ENCODE measurements around the gene ADGRL4.
"Not testable (repeated sequence)": the region's sequence is repeated elsewhere in the genome, so short reads cannot be mapped to it uniquely, and the experiment has no call there.

Gene ADGRL4

DNA sequence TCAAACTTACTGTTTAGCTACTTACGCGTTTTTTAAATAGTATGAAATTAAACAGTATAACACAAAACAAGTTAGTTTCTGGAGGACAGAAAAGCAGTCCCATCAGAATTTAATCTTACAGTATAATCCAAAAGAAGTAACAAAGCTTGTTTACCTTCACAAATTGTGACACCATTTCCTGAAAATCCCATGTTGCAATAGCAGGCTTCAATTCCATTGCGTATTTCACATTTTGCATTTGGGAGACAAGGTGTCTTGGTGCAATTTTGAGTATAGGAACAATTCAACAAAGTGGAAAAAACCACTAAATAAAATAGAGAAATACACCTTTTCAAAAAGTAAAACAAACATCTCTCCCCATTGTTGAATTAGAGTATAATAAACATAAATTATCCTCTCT is 1.6 kb downstream of the ADGRL4 start:
- DNase-seq (ENCODE audit: insufficient read length, low spot score) (no peak), FAIRE-seq (no peak)
- no peak for TF ChIP-seq CTCF (IDR thresholded peaks at IDR 0.05; ENCODE audit: insufficient read depth, missing control alignments)

DNA sequence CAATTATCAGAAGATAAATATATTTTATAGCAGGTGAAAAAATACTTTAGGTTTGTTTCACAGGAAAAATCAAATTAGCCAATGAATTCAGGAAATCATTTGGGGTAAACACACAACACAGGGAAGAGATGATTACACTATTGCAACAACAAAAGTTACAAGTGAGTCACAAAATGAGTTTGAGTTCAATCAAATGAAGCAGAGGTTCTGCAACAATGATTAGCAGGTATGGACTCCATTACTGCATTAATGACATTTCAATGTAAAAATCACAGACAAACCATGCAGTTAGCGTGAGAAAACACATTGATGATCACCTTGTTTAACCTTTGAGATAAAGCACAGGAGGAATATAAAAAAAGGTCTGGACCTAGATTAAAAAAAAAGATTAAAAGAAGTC is 9.7 kb downstream of the ADGRL4 start:
- DNase-seq (ENCODE audit: insufficient read length, low spot score) = no peak
- TF ChIP-seq CTCF (IDR thresholded peaks at IDR 0.05; ENCODE audit: insufficient read depth, missing control alignments) = no peak
- FAIRE-seq = no peak

- DNase-seq (ENCODE audit: insufficient read length, low spot score) = no peak
- no peak for TF ChIP-seq CTCF (IDR thresholded peaks at IDR 0.05; ENCODE audit: insufficient read depth, missing control alignments)
- FAIRE-seq = no peak
Measured at GRCh38 chr1:78987042-78987441, 19.5 kb downstream of the ADGRL4 start.

DNA sequence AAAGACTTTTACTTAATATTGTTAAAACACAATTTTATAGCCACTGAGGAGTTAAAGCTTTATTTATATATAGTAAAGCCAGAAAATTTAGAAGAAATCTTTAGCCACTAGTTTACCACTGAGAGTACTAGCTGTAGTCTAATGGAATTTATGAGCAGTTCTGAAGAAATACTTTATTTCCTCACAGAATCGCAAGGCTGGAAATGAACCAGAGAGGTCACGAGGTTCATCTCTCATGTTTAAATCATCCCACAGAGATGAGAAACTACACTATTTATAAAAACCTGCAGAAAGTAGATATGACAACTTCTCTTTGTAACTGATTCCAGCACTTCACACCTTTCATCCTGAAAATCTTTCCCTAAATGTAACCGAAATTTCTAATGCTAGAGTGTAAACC is 26.0 kb downstream of the ADGRL4 start:
- no peak for TF ChIP-seq CTCF (IDR thresholded peaks at IDR 0.05; ENCODE audit: insufficient read depth, missing control alignments)
- DNase-seq (ENCODE audit: insufficient read length, low spot score) (no peak), FAIRE-seq (no peak)

DNA sequence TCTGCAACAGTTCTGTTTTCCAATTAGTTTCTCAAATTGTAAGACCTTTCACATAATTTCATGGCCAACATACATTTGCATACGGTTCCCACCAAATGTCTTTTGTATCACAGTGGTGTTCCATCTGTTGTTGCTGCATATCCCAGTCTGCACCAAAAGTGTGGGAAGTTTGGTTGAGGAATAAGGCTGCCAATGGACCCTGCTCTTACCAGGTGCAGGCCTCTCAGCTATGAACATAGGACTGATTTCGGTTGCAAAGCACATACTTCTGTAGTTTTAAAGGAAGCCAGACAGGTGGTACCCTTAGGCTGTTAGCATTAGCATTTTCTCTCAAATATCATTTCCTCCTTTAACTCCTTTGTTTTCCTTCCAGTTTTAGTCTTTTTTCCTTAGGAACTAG is 33.8 kb downstream of the ADGRL4 start:
- no peak for TF ChIP-seq CTCF (IDR thresholded peaks at IDR 0.05; ENCODE audit: insufficient read depth, missing control alignments)
- FAIRE-seq (no peak), DNase-seq (ENCODE audit: insufficient read length, low spot score) (no peak)

GRCh38 chr1:78967091-78967490 is 39.4 kb downstream of the ADGRL4 start:
- FAIRE-seq; DNase-seq (ENCODE audit: insufficient read length, low spot score): not testable (repeated sequence)

GRCh38 chr1:78958711-78959110 is 47.8 kb downstream of the ADGRL4 start:
- no peak for FAIRE-seq
- no peak for DNase-seq (ENCODE audit: insufficient read length, low spot score)
- no peak for TF ChIP-seq CTCF (IDR thresholded peaks at IDR 0.05; ENCODE audit: insufficient read depth, missing control alignments)

DNA sequence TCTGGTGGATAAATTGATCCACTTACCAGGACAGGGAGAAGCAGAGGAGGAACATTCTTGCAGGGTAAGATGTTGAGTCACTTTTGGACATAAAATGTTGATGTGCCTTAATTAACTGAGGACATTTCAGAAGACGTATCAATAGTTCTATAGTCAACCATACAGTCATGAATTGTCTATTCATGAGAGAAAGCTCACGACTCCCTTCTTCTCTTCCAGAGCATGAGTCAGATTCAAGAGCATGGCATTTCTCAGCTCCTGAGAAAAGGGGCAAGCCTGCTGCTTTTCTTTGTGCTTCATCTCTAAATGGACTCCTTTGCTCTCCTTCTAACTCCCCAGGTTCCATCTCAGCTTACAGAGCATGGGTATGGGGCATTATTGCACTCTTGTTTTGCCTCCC is 55.7 kb downstream of the ADGRL4 start:
- FAIRE-seq = no peak
- TF ChIP-seq CTCF (IDR thresholded peaks at IDR 0.05; ENCODE audit: insufficient read depth, missing control alignments) = no peak
- DNase-seq (ENCODE audit: insufficient read length, low spot score) = no peak
